ENCODE results near the gene SORCS2.

GRCh38 chr4:7575426-7575825 is 383.1 kb downstream of the SORCS2 start:
- TF ChIP-seq MAX (IDR thresholded peaks at IDR 0.05; ENCODE audit: low read depth, low read length) (no peak), CTCF (IDR thresholded peaks at IDR 0.05; ENCODE audit: low read depth, low read length) (no peak), POLR2A (IDR thresholded peaks at IDR 0.05; ENCODE audit: extremely low read depth, insufficient read length) (no peak), MYC (IDR thresholded peaks at IDR 0.05; ENCODE audit: low read depth, low read length) (no peak)
